ENCODE measurements around the gene OR10P1. TPM values are rescaled to one million over a fixed set of nuclear protein-coding genes. Genes with fewer than 3 reads are reported as not detected.

The OR10P1 gene
- total RNA-seq, 2 experiments from 2014 or later = not detected

DNA sequence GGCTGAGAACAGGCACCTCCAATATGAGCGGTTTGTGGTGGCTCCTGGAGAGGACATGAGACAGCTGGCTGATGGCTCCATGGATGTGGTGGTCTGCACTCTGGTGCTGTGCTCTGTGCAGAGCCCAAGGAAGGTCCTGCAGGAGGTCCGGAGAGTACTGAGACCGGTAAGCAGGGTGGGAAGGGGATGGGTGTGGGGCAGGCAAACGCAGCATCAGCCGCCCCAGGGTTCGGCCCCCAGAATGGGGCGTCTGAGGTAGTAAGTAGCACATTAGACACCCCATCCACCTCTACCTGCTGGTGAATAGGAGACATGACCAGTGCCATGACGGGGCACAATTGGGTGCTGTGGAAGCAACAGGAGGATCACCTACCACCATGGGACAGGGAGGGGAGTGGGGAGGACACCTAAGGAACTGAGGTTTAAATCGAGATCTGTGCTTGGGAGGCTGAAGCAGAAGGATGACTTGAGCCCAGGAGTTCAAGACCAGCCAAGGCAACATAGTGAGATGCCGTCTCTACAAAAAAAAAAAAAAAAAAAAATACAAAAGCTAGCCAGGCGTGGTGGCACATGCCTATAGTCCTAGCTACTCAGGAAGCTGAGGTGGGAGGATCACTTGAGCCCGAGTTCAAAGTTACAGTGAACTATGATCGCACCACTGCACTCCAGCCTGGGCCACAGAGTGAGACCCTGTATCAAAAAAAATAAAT lies 45.5 kb downstream of the OR10P1 start:
- no peaks in the 10 kb centered on the region for H3K36me3 ChIP-seq (ENCODE audit: insufficient read depth, low read length)
- no peak for DNase-seq (ENCODE audit: low spot score)
- H3K4me3 ChIP-seq (ENCODE audit: low read depth, low read length, poor library complexity, severe bottlenecking) = no peak overlapping the region
- H3K27ac ChIP-seq (ENCODE audit: low read depth, low read length, poor library complexity, severe bottlenecking) = no peak overlapping the region
- BruUV-seq (replicated peaks) = no TSS peak
- no peaks in the 10 kb centered on the region for H4K20me1 ChIP-seq (ENCODE audit: insufficient read depth, low read length)
- H3K4me1 ChIP-seq (ENCODE audit: insufficient read depth, low read length, poor library complexity, severe bottlenecking) = peaks cover 7% of the 10 kb centered on the region
- CTCF ChIA-PET (ENCODE audit: unreplicated experiment) = interaction anchor here (0.9 kb wide), 1 partner anchor 10 kb away, joined by 3 read pairs; no protein-coding TSS in a partner anchor
- no peaks in the 10 kb centered on the region for H3K9me2 ChIP-seq (ENCODE audit: insufficient read depth, low read length)
- intact Hi-C loops (cut with micrococcal nuclease; ENCODE audit: unreplicated experiment) = no loop called here
- H2AFZ ChIP-seq (ENCODE audit: low read length) = 0 out of 2 replicates have a peak overlapping the region, but pooled peaks have one; percentile 10
- no peak overlapping the region for H3K4me2 ChIP-seq (ENCODE audit: low read length)
- no peaks in the 10 kb centered on the region for H3K9me3 ChIP-seq (ENCODE audit: low read length)
- TF ChIP-seq, protein P1, sequence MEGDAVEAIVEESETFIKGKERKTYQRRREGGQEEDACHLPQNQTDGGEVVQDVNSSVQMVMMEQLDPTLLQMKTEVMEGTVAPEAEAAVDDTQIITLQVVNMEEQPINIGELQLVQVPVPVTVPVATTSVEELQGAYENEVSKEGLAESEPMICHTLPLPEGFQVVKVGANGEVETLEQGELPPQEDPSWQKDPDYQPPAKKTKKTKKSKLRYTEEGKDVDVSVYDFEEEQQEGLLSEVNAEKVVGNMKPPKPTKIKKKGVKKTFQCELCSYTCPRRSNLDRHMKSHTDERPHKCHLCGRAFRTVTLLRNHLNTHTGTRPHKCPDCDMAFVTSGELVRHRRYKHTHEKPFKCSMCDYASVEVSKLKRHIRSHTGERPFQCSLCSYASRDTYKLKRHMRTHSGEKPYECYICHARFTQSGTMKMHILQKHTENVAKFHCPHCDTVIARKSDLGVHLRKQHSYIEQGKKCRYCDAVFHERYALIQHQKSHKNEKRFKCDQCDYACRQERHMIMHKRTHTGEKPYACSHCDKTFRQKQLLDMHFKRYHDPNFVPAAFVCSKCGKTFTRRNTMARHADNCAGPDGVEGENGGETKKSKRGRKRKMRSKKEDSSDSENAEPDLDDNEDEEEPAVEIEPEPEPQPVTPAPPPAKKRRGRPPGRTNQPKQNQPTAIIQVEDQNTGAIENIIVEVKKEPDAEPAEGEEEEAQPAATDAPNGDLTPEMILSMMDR (conservative IDR thresholded peaks at IDR 0.05; ENCODE audit: low read length) = no peak
- no peak for TF ChIP-seq EZH2phosphoT487 (IDR thresholded peaks at IDR 0.05; ENCODE audit: borderline replicate concordance, low read depth, low read length)
- no peaks in the 10 kb centered on the region for H3K79me2 ChIP-seq (ENCODE audit: insufficient read depth, low read depth, low read length)
- POLR2A ChIA-PET = interaction anchor here (0.6 to 2.6 kb wide), 2 partner anchors 9 to 44 kb away, joined by 3 to 17 read pairs; no protein-coding TSS in a partner anchor

DNA sequence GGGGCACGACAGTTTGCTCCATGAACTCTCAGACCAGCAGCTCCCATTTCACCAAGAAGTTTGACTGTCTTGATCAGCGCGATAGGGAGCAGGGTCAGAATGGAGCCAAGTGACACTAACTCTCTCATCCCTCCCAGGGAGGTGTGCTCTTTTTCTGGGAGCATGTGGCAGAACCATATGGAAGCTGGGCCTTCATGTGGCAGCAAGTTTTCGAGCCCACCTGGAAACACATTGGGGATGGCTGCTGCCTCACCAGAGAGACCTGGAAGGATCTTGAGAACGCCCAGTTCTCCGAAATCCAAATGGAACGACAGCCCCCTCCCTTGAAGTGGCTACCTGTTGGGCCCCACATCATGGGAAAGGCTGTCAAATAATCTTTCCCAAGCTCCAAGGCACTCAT lies 47.0 kb downstream of the OR10P1 start:
- BruUV-seq (replicated peaks) = no TSS peak

More for the DNA sequence above, 47.0 kb downstream of the OR10P1 start:
- TF ChIP-seq, protein P1 (conservative IDR thresholded peaks at IDR 0.05; ENCODE audit: low read length) = no peak
- TF ChIP-seq EZH2phosphoT487 (IDR thresholded peaks at IDR 0.05; ENCODE audit: borderline replicate concordance, low read depth, low read length) = no peak
- CTCF ChIA-PET (ENCODE audit: unreplicated experiment) = no interaction called here
- no peak for DNase-seq (ENCODE audit: low spot score)
- no peak overlapping the region for H3K27ac ChIP-seq (ENCODE audit: low read depth, low read length, poor library complexity, severe bottlenecking)
- H3K36me3 ChIP-seq (ENCODE audit: insufficient read depth, low read length) = no peaks in the 10 kb centered on the region
- no peaks in the 10 kb centered on the region for H4K20me1 ChIP-seq (ENCODE audit: insufficient read depth, low read length)
- peaks cover 7% of the 10 kb centered on the region for H3K4me1 ChIP-seq (ENCODE audit: insufficient read depth, low read length, poor library complexity, severe bottlenecking)
- no peak overlapping the region for H3K4me2 ChIP-seq (ENCODE audit: low read length)
- H3K4me3 ChIP-seq (ENCODE audit: low read depth, low read length, poor library complexity, severe bottlenecking) = no peak overlapping the region
- H3K79me2 ChIP-seq (ENCODE audit: insufficient read depth, low read depth, low read length) = no peaks in the 10 kb centered on the region
- POLR2A ChIA-PET = interaction anchor here (2.6 kb wide), 1 partner anchor 10 kb away, joined by 17 read pairs; no protein-coding TSS in a partner anchor
- no peaks in the 10 kb centered on the region for H3K9me3 ChIP-seq (ENCODE audit: low read length)
- no peak overlapping the region for H2AFZ ChIP-seq (ENCODE audit: low read length)
- intact Hi-C loops (cut with micrococcal nuclease; ENCODE audit: unreplicated experiment) = no loop called here
- H3K9me2 ChIP-seq (ENCODE audit: insufficient read depth, low read length) = no peaks in the 10 kb centered on the region

Measured in OCI-LY7 (cell line).